WTC11 (cell line): ENCODE data around the gene IL23A.

ENCODE experiments used
- CREM ChIP-seq: sonication (generic); formaldehyde crosslinking; IDR thresholded peaks from 2 replicates; pipeline ENCODE4 v1.8.1; 2022; ENCODE audit warnings: mild to moderate bottlenecking, missing genetic modification reagents, moderate library complexity
- CTCF ChIP-seq: fragments of 200-600 bp; IDR thresholded peaks from 2 replicates; pipeline ENCODE4 v1.8.0; 2022; ENCODE audit warnings: antibody characterized with exemption
- MXD4 ChIP-seq: fragments of 250-450 bp; sonication (Bioruptor Pico); IDR thresholded peaks from 2 replicates; pipeline ENCODE4 v1.8.0; 2021; ENCODE audit warnings: mild to moderate bottlenecking, moderate library complexity, borderline replicate concordance
- NFYB ChIP-seq: sonication (generic); formaldehyde crosslinking; conservative IDR thresholded peaks from 2 replicates; pipeline ENCODE4 v1.8.0; 2022; ENCODE audit warnings: low read depth, missing genetic modification reagents
- TF ChIP-seq, protein P1 (sequence below): sonication (generic); formaldehyde crosslinking; IDR thresholded peaks from 2 replicates; pipeline ENCODE4 v1.8.0; 2022; ENCODE audit warnings: mild to moderate bottlenecking, missing genetic modification reagents

GRCh38 chr12:56346675-56347074, 8.0 kb downstream of the IL23A start:
- TF ChIP-seq MXD4 (no peak), CTCF (0 out of 2 replicates have a peak, but pooled peaks have one; percentile 17), CREM (CRISPR knock-in tag) (no peak), NFYB (CRISPR knock-in tag) (no peak)
- TF ChIP-seq, protein P1, sequence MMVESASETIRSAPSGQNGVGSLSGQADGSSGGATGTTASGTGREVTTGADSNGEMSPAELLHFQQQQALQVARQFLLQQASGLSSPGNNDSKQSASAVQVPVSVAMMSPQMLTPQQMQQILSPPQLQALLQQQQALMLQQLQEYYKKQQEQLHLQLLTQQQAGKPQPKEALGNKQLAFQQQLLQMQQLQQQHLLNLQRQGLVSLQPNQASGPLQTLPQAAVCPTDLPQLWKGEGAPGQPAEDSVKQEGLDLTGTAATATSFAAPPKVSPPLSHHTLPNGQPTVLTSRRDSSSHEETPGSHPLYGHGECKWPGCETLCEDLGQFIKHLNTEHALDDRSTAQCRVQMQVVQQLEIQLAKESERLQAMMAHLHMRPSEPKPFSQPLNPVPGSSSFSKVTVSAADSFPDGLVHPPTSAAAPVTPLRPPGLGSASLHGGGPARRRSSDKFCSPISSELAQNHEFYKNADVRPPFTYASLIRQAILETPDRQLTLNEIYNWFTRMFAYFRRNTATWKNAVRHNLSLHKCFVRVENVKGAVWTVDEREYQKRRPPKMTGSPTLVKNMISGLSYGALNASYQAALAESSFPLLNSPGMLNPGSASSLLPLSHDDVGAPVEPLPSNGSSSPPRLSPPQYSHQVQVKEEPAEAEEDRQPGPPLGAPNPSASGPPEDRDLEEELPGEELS (CRISPR knock-in tag): no peak
